ENCODE measurements around the gene PDE8A. TPM values are rescaled to one million over a fixed set of nuclear protein-coding genes. Genes with fewer than 3 reads are reported as not detected.

Gene PDE8A
- total and polyA plus RNA-seq, 2 experiments from 2014 or later = 15.3 to 26.0 TPM

DNA sequence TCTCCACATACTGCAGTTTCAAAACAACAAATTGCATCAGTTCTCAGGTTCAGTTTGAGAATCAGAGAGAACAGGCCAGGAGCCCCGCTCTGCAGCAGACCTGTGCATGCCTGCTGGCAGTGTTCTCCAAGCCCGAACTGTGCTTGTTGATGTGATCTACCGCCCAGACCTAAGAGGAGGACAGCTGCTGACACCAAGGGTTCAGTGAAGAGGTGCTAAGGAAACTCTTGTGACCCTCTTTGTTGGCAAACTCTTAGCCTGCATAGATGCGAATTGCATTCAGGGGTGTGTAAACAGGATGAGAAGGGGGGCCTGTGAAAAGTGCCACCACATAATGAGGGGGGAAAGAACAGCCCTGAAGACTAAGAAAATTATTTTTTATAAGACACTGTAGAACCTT is 89.8 kb downstream of the PDE8A start:
- no peak for TF ChIP-seq EZH2 (IDR thresholded peaks at IDR 0.05; ENCODE audit: borderline replicate concordance)
- TF ChIP-seq EZH2phosphoT487 (IDR thresholded peaks at IDR 0.05; ENCODE audit: low read depth, severe bottlenecking, unreplicated experiment) = no peak
- no peak for TF ChIP-seq CTCF (IDR thresholded peaks at IDR 0.05; ENCODE audit: poor library complexity)
- 87% methylated on average over 4 of the region's 4 CpGs for WGBS (ENCODE audit: low lambda C conversion rate, missing lambda C conversion rate)

GRCh38 chr15:85072917-85073316 is 91.3 kb downstream of the PDE8A start:
- no peak overlapping the region for H2AFZ ChIP-seq
- TF ChIP-seq EZH2phosphoT487 (IDR thresholded peaks at IDR 0.05; ENCODE audit: low read depth, severe bottlenecking, unreplicated experiment) (no peak), CTCF (IDR thresholded peaks at IDR 0.05; ENCODE audit: poor library complexity) (no peak), EZH2 (IDR thresholded peaks at IDR 0.05; ENCODE audit: borderline replicate concordance) (no peak)
- no peaks in the 10 kb centered on the region for H3K4me1 ChIP-seq (ENCODE audit: insufficient read depth)
- H3K4me2 ChIP-seq = no peak overlapping the region
- no peak for DNase-seq (ENCODE audit: low spot score)
- 98% methylated on average over 4 of the region's 4 CpGs for WGBS (ENCODE audit: low lambda C conversion rate, missing lambda C conversion rate)
- H3K36me3 ChIP-seq (replicated peaks; ENCODE audit: insufficient read depth, low read depth) = no peaks in the 10 kb centered on the region
- H3K4me3 ChIP-seq = no peak overlapping the region
- no peaks in the 10 kb centered on the region for H3K27me3 ChIP-seq
- H4K20me1 ChIP-seq (ENCODE audit: insufficient read depth, poor library complexity, severe bottlenecking) = no peaks in the 10 kb centered on the region
- H3K9me2 ChIP-seq (replicated peaks; ENCODE audit: insufficient read depth) = no peaks in the 10 kb centered on the region
- no peaks in the 10 kb centered on the region for H3K9me3 ChIP-seq (ENCODE audit: low read depth)
- H3K27ac ChIP-seq = peak overlapping the region; percentile 20
- H3K79me2 ChIP-seq = no peaks in the 10 kb centered on the region

More for the DNA sequence above, 89.8 kb downstream of the PDE8A start:
- Histone ChIP-seq H3K9me2 (replicated peaks; ENCODE audit: insufficient read depth) (no peaks in the 10 kb centered on the region), H2AFZ (no peak overlapping the region), H3K27ac (no peak overlapping the region), H3K4me1 (ENCODE audit: insufficient read depth) (no peaks in the 10 kb centered on the region), H3K27me3 (no peaks in the 10 kb centered on the region), H3K9me3 (ENCODE audit: low read depth) (no peaks in the 10 kb centered on the region), H3K4me2 (no peak overlapping the region), H4K20me1 (ENCODE audit: insufficient read depth, poor library complexity, severe bottlenecking) (no peaks in the 10 kb centered on the region), H3K36me3 (replicated peaks; ENCODE audit: insufficient read depth, low read depth) (no peaks in the 10 kb centered on the region), H3K4me3 (no peak overlapping the region), H3K79me2 (no peaks in the 10 kb centered on the region)
- no peak for DNase-seq (ENCODE audit: low spot score)

- no peaks in the 10 kb centered on the region for H3K27me3 ChIP-seq
- no peak for DNase-seq (ENCODE audit: low spot score)
- WGBS (ENCODE audit: low lambda C conversion rate, missing lambda C conversion rate) = 96% methylated on average over 3 of the region's 3 CpGs
- no peaks in the 10 kb centered on the region for H4K20me1 ChIP-seq (ENCODE audit: insufficient read depth, poor library complexity, severe bottlenecking)
- no peak for TF ChIP-seq CTCF (IDR thresholded peaks at IDR 0.05; ENCODE audit: poor library complexity)
- TF ChIP-seq EZH2phosphoT487 (IDR thresholded peaks at IDR 0.05; ENCODE audit: low read depth, severe bottlenecking, unreplicated experiment) = no peak
- no peak for TF ChIP-seq EZH2 (IDR thresholded peaks at IDR 0.05; ENCODE audit: borderline replicate concordance)
- no peaks in the 10 kb centered on the region for H3K9me3 ChIP-seq (ENCODE audit: low read depth)
- no peaks in the 10 kb centered on the region for H3K79me2 ChIP-seq
- no peaks in the 10 kb centered on the region for H3K4me1 ChIP-seq (ENCODE audit: insufficient read depth)
- H3K4me3 ChIP-seq = no peak overlapping the region
- no peak overlapping the region for H3K4me2 ChIP-seq
- H3K9me2 ChIP-seq (replicated peaks; ENCODE audit: insufficient read depth) = no peaks in the 10 kb centered on the region
- H3K27ac ChIP-seq = peak overlapping the region; percentile 20
- H2AFZ ChIP-seq = no peak overlapping the region
- H3K36me3 ChIP-seq (replicated peaks; ENCODE audit: insufficient read depth, low read depth) = no peaks in the 10 kb centered on the region
Measured at GRCh38 chr15:85073556-85074194, 92.0 kb downstream of the PDE8A start.
